NCI-H187 (cell line): ENCODE data around the gene CEP170B.
A peak's percentile ranks its signal among the peaks of the same experiment; 100 is the strongest.
"Not testable (repeated sequence)": the region's sequence is repeated elsewhere in the genome, so short reads cannot be mapped to it uniquely, and the experiment has no call there.

Experiments
- DNase-seq, 2 experiments: peaks; one replicate each; lab custom pipeline; 2025; lab: John Stamatoyannopoulos, UW

Gene CEP170B

GRCh38 chr14:104931771-104932675 is 67.0 kb downstream of the CEP170B start:
- no peak for DNase-seq

- peak in 1 of 2 experiments; percentile 67 for DNase-seq
These were observed 67.9 kb downstream of the CEP170B start for GRCh38 chr14:104932676-104933631.

DNA sequence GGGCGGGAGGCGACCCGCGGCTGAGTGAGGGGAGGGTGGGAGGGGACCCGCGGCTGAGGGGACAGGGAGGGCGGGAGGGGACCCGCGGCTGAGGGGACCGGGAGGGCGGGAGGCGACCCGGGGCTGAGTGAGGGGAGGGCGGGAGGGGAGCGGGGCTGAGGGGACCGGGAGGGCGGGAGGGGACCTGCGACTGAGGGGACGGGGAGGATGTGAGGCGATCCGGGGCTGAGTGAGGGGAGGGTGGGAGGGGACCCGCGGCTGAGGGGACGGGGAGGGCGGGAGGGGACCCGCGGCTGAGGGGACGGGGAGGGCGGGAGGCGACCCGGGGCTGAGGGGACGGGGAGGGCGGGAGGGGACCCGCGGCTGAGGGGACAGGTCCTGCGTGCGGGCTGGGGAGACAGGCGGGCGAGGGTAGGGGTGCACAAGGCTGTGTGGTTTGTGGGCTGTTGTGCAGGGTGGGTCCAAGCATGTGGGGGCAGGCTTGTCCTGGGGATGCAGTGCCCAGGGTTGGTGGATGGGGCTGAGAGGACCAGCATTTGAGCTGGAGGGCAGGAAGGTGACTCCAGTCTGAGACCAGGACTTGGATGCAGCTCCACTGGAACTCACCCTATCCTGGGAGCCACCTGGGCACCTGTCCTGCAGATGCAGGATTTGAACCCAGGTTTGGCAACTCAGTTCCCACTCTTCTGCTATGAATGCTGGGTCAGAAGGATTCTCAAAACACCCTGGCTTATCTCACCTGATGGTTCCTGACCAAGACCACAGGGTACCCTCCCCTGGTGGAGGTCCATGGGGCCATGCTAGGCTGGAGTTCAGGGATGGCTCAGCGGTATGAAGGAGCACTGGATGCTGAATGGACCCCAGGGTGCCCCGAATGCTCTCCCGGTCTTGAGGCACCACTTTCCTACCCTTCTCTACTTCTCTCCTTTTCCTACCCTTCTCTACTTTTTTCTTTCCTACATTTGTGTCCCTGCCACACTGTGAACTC is 69.0 kb downstream of the CEP170B start:
- no peak for DNase-seq

- no peak for DNase-seq
These were observed 70.1 kb downstream of the CEP170B start for GRCh38 chr14:104935026-104935650.

GRCh38 chr14:104935955-104936354 is 70.9 kb downstream of the CEP170B start:
- no peak for DNase-seq

DNA sequence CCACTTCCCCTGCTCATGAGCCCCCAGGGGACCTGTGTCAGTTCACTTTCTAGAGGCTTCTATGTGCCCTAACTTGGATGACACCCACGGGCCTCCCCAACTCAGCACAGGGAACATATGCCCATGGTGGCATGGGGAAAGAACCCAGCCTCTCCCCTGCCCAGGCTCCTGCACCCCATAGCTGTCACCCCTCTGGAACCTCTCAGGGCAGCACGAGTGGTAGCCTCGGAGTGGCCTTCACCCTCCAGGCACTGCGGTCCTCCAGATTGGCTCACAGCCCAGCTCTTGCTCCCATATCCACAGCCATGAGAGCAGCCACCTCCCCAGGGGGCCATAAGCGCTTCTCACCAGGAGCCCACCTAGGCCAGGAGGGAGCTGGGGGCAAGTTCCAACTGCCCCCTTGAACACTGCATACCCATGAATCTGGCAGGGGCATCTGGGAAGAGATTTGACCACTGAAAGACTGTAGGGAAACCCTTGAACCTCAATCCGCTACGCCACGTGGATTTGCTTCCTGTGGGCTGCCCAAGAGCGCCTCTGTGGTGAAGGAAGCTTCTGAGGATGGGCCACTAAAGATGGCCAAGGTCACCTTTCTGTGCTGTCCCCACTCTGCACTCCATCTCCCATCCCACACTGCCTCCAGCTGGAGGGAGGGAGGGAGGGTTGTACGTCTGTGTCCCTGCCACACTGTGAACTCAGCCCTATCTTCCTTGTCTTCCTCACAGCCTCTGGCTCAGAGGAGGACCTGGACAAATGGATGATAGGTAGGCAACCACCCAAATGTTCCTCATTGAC is 71.5 kb downstream of the CEP170B start:
- DNase-seq: no peak

DNA sequence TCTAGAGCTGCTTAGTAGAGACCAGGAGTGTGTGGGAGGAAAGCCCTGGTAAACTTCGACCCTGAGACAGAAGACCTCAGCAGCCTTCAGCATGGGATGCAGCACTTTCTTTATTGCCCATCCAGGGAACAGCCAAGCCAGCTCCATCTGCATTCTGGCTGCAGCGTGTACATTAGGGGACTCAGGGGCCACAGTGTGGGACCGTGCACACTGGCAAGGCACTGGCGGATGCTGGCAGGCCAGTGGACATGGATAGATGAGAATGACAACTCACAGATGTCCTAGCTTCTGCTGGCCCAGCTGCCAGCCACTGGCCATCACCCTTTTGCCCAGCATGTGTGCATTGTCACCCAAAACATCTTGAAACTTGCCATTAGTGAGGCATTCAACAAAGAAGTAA is 72.1 kb downstream of the CEP170B start:
- DNase-seq: no peak

GRCh38 chr14:104937694-104938365 is 72.8 kb downstream of the CEP170B start:
- no peak for DNase-seq

DNA sequence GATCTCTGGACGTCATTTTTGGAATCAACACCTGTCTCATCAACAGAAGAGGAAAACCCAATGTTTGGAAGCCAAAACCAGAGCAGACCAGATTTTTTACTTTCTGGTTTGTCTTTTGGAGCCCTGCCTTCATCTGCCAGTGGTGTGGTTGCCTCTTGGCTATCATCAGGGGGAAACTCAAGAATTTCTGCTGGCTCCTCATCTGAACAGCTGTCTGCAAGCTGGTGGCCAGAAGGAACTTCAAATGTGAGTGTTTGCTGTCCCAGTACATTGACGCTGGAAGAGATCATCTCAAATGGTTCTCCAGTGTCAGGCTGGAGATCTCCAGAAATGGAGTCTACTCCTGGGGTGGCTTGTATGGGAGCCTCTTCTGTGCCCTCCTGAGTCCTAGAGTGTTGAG is 73.4 kb downstream of the CEP170B start:
- no peak for DNase-seq

GRCh38 chr14:104938960-104939359 is 73.9 kb downstream of the CEP170B start:
- no peak for DNase-seq

- DNase-seq: no peak
These were observed 74.8 kb downstream of the CEP170B start for GRCh38 chr14:104939666-104940410.

DNA sequence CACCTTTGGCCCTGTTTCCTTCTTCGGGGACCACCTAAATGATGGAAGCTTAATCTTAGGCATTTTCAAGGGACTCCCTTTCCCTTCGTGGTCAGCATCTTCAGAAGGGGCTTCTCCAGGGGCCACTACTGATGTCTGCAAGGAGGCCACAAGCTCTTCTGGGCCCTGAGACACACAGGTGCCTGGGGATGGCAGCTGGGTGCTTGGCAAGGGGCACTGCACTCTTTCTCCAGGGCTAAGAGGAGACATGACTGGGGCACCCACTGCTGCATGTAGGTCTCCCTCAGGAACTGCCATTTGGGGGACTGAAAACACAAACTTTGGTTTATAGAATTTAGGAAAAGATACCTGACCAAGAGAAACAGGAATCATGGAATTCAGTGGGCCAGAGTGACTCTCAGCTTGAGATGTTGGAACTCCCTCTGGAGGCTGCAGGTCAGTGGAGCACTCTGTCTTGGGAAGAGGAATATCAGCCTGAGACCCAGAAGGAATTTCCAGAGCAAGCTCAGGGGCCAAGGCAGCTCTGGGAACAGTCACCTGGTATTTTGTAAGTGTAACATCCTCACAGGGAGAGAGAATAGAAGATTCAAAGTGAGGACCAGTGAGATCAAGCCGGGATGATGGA is 75.6 kb downstream of the CEP170B start:
- DNase-seq: no peak

DNA sequence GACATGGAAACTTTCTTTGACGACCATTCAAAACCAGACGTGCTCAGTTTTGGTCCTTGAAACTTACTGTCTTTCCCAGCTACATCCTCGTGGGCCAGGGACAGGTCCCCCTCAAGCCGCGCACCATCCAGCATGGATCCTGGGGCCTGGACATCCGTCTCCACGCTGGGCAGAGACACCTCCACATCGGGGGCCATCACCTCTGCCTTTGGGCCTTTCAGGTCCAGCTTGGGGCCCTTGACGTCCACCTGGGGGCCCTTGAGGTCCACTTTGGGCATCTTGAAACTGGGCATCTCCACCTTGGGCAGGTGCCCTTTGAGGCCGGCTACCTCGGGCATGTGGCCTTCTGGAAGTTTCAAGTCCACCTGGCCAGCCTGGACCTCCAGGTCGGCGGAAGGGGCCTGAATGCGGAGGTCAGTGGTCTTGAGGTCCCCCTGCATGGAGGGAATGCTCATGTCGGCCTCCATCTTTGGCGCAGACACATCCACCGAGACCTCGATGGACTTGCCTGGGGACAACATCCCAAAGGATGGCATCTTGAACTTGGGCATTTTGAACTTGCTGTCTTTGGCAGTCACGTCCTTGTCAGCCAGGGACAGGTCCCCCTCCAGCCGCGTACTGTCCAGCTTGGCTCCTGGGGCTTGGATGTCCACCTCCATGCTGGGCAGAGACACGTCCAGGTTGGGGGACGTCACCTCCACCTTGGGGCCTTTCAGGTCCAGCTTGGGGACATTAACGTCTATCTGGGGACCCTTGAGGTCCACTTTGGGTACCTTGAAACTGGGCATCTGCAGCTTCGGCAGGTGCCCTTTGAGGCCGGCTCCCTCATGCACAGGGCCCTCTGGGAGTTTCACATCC is 76.7 kb downstream of the CEP170B start:
- no peak for DNase-seq

DNA sequence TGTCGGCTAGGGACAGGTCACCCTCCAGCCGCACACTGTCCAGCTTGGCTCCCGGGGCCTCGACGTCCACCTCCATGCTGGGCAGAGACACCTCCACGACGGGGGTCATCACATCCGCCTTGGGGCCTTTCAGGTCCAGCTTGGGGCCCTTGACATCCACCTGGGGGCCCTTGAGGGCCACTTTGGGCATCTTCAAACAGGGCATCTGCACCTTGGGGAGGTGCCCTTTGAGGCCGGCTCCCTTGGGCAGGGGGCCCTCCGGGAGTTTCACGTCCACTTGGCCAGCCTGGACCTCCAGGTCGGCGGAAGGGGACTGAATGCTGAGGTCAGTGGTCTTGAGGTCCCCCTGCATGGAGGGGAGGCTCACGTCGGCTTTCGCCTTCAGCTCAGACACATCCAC is 77.5 kb downstream of the CEP170B start:
- DNase-seq: no peak

DNA sequence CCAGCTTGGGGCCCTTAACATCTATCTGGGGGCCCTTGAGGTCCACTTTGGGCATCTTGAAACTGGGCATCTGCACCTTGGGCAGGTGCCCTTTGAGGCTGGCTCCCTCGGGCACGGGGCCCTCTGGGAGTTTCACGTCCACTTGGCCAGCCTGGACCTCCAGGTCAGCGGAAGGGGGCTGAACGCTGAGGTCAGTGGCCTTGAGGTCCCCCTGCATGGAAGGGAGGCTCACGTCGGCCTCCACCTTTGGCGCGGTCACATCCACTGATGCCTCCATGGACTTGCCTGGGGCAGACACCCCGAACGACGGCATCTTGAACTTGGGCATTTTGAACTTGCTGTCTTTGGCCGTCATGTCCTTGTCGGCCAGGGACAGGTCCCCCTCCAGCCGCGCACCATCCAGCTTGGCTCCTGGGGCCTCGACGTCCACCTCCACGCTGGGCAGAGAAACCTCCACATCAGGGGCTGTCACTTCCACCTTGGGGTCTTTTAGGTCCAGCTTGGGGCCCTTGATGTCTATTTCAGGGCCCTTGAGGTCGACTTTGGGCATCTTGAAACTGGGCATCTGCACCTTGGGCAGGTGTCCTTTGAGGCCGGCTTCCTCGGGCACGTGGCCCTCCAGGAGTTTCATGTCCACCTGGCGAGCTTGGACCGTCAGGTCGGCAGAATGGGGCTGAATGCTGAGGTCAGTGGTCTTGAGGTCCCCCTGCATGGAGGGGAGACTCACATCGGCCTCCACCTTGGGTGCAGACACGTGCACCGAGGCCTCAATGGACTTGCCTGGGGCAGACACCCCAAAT is 78.3 kb downstream of the CEP170B start:
- DNase-seq: not testable (repeated sequence)

DNA sequence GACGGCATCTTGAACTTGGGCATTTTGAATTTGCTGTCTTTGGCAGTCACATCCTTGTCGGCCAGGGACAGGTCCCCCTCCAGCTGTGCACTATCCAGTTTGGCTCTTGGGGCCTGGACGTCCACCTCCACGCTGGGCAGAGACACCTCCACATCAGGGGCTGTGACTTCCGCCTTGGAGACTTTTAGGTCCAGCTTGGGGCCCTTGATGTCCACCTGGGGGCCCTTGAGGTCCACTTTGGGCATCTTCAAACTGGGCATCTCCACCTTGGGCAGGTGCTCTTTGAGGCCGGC is 78.9 kb downstream of the CEP170B start:
- not testable (repeated sequence) for DNase-seq
